Keratinocyte (primary cell): ENCODE data around the gene MINDY4. TPM values are rescaled to one million over a fixed set of nuclear protein-coding genes. Genes with fewer than 3 reads are reported as not detected.

Source experiments
- DNase-seq: peaks from one replicate; pipeline ENCODE4 v3.0.0-alpha.2; 2011; ENCODE audit warnings: low read depth, missing footprints, low spot score
- FAIRE-seq: peaks from 2 replicates; lab custom pipeline; 2011; peaks lifted over from hg19 to GRCh38; lab: Jason Lieb, UNC
- H2AFZ ChIP-seq: 2 replicates; pipeline ENCODE4 v1.6.0; 2012; ENCODE audit warnings: low read length, control low read depth, inconsistent platforms; ENCODE audit not compliant: control insufficient read depth
- H3K27ac ChIP-seq: 2 replicates; pipeline ENCODE4 v1.5.1; 2011; ENCODE audit warnings: low read length; ENCODE audit not compliant: control insufficient read depth, insufficient read depth
- H3K27me3 ChIP-seq: 3 replicates; pipeline ENCODE4 v1.6.0; 2011; ENCODE audit warnings: low read length; ENCODE audit not compliant: control insufficient read depth, insufficient read depth; ENCODE audit errors: extremely low read depth
- H3K36me3 ChIP-seq, 2 experiments: 2 replicates in 1 of 2; 3 replicates in 1 of 2; pipeline ENCODE4 v1.5.1; 2011; ENCODE audit warnings: low read length in 2 of 2, mild to moderate bottlenecking in 1 of 2; ENCODE audit not compliant: control insufficient read depth in 2 of 2, insufficient read depth in 2 of 2; ENCODE audit errors: extremely low read depth in 1 of 2
- H3K4me1 ChIP-seq: 3 replicates; pipeline ENCODE4 v1.5.1; 2011; ENCODE audit warnings: low read length; ENCODE audit not compliant: control insufficient read depth, insufficient read depth; ENCODE audit errors: extremely low read depth
- H3K4me2 ChIP-seq: 3 replicates; pipeline ENCODE4 v1.6.0; 2011; ENCODE audit warnings: low read depth, low read length; ENCODE audit not compliant: control insufficient read depth, insufficient read depth; ENCODE audit errors: extremely low read depth
- H3K4me3 ChIP-seq, 3 experiments: fragments of 200-600 bp in 1 of 3; sonication (generic) in 1 of 3; 2 replicates in 2 of 3; 3 replicates in 1 of 3; pipeline ENCODE4 v1.5.1; 2011 to 2016; ENCODE audit warnings: low read length in 3 of 3, mild to moderate bottlenecking in 3 of 3, control low read depth in 2 of 3, inconsistent platforms in 1 of 3, low read depth in 1 of 3, mixed read lengths in 1 of 3, mixed run types in 1 of 3, moderate library complexity in 1 of 3; ENCODE audit not compliant: control insufficient read depth in 2 of 3, insufficient read depth in 2 of 3; ENCODE audit errors: extremely low read depth in 1 of 3
- H3K79me2 ChIP-seq: 2 replicates; pipeline ENCODE4 v1.6.0; 2012; ENCODE audit warnings: low read length; ENCODE audit not compliant: control insufficient read depth, insufficient read depth
- H3K9ac ChIP-seq: 3 replicates; pipeline ENCODE4 v1.6.0; 2011; ENCODE audit warnings: low read length; ENCODE audit not compliant: control insufficient read depth, insufficient read depth; ENCODE audit errors: extremely low read depth
- H3K9me1 ChIP-seq: 3 replicates; pipeline ENCODE4 v1.6.0; 2011; ENCODE audit warnings: low read length; ENCODE audit not compliant: control insufficient read depth, insufficient read depth; ENCODE audit errors: extremely low read depth
- H3K9me3 ChIP-seq: 2 replicates; pipeline ENCODE4 v1.5.1; 2012; ENCODE audit warnings: low read depth, low read length; ENCODE audit not compliant: control insufficient read depth
- H4K20me1 ChIP-seq: 3 replicates; pipeline ENCODE4 v1.6.0; 2011; ENCODE audit warnings: low read length; ENCODE audit not compliant: control insufficient read depth, insufficient read depth; ENCODE audit errors: extremely low read depth
- CTCF ChIP-seq, 3 experiments: IDR thresholded peaks in 1 of 3; conservative IDR thresholded peaks in 1 of 3; optimal IDR thresholded peaks in 1 of 3; 2 replicates in 2 of 3; 3 replicates in 1 of 3; pipeline versions ENCODE3 to v1.5.1; 2011; ENCODE audit warnings: low read length in 3 of 3, mild to moderate bottlenecking in 3 of 3, moderate library complexity in 2 of 3, control low read depth in 1 of 3, inconsistent platforms in 1 of 3; ENCODE audit not compliant: insufficient read depth in 2 of 3; ENCODE audit errors: extremely low read depth in 1 of 3
- EZH2 ChIP-seq: IDR thresholded peaks from one replicate; pipeline ENCODE4 v1.6.1; 2012; ENCODE audit warnings: inconsistent platforms, mild to moderate bottlenecking, low read length, moderate library complexity
- dilution Hi-C: fragments of 300-500 bp; cut with MboI; formaldehyde crosslinking; loops from one replicate; pipeline ENCODE4 v1.7.0; 2020; ENCODE audit warnings: low sequenced_read_pairs; ENCODE audit not compliant: extremely low pct_ligation_motif_present
- polyA plus RNA-seq, 5 experiments: library from polyadenylated mRNA; depleted of rRNA in 3 of 5; stranded (reverse) in 3 of 5; stranded (forward) in 1 of 5; unstranded in 1 of 5; fragments of >200 nt; gene quantifications; 1 replicate in 1 of 5; 2 replicates in 3 of 5; 3 replicates in 1 of 5; pipeline versions ENCODE4 v1.2.1 to v1.2.3, GENCODE V29; 2011 to 2012; ENCODE audit warnings: missing spikeins in 2 of 5, low read depth in 1 of 5, low replicate concordance in 1 of 5

Gene MINDY4
- polyA plus RNA-seq, 1 donor (not counting 4 experiments of a cell fraction or from before 2014, with no cell fraction given) = 1.5 TPM

DNA sequence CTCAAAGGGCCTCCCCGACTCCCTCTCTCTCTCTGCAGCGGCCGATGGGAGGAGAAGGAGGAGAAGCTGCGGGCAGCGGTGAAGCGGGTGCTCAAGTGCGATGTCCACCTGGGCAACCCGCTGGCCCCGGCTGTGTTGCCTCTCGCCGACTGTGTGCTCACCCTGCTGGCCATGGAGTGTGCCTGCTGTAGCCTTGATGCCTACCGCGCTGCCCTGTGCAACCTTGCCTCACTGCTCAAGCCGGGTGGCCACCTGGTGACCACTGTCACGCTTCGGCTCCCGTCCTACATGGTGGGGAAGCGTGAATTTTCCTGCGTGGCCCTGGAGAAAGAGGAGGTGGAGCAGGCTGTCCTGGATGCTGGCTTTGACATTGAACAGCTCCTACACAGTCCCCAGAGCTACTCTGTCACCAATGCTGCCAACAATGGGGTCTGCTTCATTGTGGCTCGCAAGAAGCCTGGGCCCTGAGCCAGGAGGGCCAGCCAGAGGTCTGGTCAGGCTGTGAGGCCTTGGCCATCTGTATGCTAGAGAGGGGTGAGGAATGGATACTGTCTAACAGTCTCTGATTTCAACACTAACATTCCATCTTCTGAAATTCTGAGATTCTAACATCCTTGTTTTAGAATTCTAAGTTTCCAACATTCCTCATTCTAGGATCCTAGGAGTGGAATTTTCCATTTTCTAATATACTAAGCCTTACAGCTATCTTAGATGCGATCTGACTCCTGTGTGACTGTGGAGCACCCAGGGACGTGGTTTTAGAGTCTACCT, 15.6 kb upstream of the MINDY4 start:
- H3K4me1 ChIP-seq = no peaks in the 10 kb centered on the region

DNA sequence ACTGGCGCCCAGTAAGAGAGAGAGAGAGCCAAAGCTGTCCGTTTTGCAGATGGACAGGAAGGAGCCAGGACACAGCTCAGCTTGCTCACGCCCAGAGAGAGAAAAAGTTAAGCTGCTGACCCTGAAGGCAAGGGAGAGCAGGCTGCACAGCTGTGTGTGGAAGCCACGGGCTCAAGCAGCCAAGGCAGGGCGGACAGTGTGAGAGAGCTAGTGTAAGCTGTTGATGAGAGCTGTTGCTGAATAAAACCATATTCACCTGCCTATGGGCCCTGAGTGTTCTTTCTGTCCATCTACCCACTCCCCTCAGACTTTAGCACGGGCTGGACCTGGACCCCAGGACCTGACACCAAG, 13.9 kb upstream of the MINDY4 start:
- FAIRE-seq = no peak
- Histone ChIP-seq H4K20me1 (no peaks in the 10 kb centered on the region), H3K9me1 (no peaks in the 10 kb centered on the region), H3K27me3 (no peaks in the 10 kb centered on the region), H3K36me3 (no peaks in the 10 kb centered on the region), H3K4me2 (no peak overlapping the region), H3K4me3 (no peak overlapping the region), H3K9me3 (no peaks in the 10 kb centered on the region), H3K79me2 (no peaks in the 10 kb centered on the region), H3K27ac (no peak overlapping the region), H3K9ac (no peak overlapping the region), H2AFZ (no peak overlapping the region), H3K4me1 (no peaks in the 10 kb centered on the region)
- no peak for TF ChIP-seq CTCF (optimal IDR thresholded peaks at IDR 0.05 in 1 of 3, IDR thresholded peaks at IDR 0.05 in 1 of 3, conservative IDR thresholded peaks at IDR 0.05 in 1 of 3; ENCODE audit: extremely low read depth in 1 of 3, insufficient read depth in 2 of 3, low read length in 3 of 3)
- no peak for TF ChIP-seq EZH2
- dilution Hi-C loops = no loop called here
- DNase-seq = no peak

More for the DNA sequence above, 15.6 kb upstream of the MINDY4 start:
- Histone ChIP-seq H3K36me3 (no peaks in the 10 kb centered on the region), H3K79me2 (no peaks in the 10 kb centered on the region), H3K9ac (no peak overlapping the region), H4K20me1 (no peaks in the 10 kb centered on the region), H3K27me3 (no peaks in the 10 kb centered on the region), H2AFZ (no peak overlapping the region), H3K9me3 (no peaks in the 10 kb centered on the region), H3K4me2 (no peak overlapping the region), H3K9me1 (no peaks in the 10 kb centered on the region), H3K4me3 (no peak overlapping the region), H3K27ac (no peak overlapping the region)
- DNase-seq = no peak
- dilution Hi-C loops = no loop called here
- TF ChIP-seq EZH2 (no peak), CTCF (optimal IDR thresholded peaks at IDR 0.05 in 1 of 3, IDR thresholded peaks at IDR 0.05 in 1 of 3, conservative IDR thresholded peaks at IDR 0.05 in 1 of 3; ENCODE audit: extremely low read depth in 1 of 3, insufficient read depth in 2 of 3, low read length in 3 of 3) (no peak)
- no peak for FAIRE-seq
